NCI-H146 treated with DMSO at 0.1 percent for 48 hours (cell line): ENCODE measurements around the gene CEP41.

ENCODE experiments used
- DNase-seq: peaks from one replicate; lab custom pipeline; 2025; ENCODE audit not compliant: unreplicated experiment; lab: John Stamatoyannopoulos, UW

The CEP41 gene

DNA sequence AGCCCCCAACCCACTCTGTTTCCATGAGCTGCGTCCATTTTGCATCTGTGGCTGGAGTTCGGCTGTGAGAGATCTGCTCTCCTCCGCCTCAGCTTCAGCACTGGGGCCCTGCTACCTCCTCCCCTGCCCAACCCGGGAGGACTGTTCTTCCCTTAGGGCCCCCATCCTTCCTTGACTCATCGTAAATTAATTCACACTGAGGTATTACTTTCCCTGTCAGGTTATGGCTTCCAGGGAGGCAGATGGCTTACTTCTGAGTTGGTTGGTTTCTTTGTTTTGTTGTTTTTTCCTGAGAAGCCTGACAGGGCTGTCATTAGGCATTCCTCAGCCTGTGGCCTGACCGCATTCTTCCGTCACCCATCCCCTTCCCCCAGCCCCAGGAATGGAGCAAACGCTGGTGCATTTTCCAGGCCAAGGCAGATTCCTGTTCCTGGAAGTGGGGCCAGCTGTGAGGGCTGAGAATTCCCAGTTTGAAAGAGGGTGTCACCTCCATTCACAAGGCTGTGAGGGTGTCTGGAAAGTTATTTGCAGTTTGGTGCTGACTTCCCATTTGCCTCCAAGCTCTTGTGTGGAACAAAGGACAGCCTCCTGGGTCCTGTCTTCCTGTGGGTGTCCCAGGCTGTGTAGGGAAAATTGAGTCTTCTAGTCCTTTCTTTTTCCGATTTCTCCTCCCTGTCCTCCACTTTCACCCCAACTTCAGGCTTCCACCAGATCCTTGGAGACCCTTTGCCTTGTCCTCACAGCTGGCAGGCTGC is 84.5 kb downstream of the CEP41 start:
- DNase-seq: no peak

DNA sequence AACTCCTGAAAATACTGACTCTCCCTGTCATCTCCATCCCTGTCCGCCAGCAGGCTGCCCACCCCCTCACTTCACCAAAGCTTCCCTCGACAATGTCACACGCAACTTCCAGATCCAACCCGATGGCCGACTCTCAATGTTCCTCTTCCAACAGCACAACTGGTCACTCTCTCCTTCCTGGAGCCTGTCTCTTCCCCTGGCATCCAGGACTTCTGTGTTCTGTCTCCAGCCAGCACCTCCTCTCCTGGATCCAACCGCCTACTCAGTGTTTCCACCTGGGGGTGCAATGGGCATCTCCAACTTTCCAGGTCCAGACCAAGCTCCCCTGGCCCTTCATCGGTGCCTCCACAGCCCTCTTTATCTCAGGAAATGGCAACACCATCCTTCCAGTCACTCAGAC is 87.6 kb downstream of the CEP41 start:
- peak; percentile 12 for DNase-seq

DNA sequence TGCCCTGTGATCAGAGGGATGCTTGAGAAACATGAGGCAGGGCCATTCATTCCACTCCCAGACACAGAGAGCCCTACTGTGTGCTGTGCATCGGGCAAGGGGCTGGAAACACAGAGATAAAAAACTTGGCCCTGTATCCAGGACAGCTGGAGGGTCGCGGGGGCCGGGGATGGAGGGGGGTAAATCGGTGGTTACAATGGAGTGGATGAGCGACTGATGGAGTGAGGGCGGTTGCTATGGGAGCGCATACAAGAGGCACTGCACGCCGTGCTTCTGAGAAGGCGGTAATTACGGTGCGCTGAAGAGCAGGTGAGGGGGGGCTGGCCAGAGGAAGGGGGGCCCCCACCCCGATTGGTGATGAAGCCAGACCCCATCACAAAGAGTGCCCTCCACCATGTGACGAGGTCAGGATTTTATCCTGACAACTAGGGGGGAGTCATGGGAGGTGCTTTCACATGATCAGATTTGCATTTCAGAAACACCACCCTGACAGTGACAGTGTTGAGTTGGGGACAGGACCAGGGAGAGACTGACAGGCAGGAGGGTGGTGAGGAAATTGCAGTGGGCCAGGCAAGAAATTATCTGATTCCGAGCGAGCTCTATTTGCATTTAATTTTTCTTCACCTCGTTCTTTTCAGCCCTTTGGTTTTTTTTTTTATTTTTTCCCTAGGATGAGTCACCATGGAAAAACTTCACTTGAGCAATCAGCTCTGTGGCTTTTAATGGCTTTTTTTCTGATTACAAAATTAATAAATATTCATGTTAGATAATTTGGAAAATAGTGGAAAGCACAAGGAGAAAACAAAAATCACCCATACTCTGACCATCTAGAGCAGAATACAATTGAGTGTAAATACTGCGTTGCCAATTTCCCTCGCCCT is 88.4 kb downstream of the CEP41 start:
- DNase-seq: peak; percentile 85

DNA sequence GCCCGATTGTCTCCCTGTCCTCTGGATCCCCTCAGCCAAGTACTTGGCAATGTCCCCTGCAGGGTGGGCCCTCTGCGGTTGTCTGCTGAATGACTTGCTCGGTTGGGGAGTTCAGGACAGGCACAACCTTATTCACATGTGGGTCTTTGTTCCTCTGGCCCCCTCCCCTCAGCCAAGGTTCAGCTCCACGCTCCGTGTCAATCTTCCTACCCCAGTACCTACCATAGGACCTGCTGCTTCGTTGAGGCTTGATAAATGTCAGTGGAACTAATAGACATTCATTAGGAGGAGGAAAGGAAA is 89.1 kb downstream of the CEP41 start:
- DNase-seq: no peak

DNA sequence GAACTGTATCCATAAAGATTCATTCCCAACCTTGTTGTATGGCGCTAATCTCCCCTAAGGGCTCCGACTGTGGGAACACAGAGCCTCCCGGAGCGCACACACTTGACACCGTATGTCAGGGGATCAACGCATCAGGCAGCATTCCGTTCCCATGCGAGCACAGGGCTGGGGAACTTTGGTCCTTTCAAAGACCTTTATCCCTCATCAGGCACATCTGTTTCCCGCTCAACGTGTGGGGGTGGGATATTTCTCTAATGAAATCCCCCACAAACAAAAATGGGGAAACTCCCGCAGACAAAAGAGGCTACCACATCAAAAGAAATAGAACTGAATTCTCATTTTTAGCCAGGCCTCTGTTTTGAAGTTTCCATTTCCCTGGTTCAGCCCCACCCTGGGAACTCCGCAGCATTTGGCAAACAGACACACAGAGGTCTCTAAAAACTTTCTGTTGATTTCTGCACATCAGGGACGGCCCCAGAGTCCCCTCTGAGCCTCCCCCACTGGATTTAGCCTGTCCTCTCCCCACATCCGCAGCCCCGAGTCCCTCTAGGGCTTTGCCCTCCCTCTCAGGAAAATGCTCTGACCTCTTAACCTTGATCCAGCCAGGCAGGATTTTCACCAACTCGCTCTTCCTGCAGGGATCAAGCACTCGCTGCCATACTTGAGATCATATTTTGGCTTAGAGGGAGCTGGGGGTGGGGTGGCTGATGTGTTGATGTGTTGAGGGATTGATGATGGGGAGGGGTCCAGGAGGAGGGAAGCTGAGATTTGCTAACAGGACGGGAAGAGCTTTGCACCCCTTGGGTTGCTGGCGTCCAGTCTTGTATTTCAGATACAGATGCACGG is 89.6 kb downstream of the CEP41 start:
- DNase-seq: no peak

DNA sequence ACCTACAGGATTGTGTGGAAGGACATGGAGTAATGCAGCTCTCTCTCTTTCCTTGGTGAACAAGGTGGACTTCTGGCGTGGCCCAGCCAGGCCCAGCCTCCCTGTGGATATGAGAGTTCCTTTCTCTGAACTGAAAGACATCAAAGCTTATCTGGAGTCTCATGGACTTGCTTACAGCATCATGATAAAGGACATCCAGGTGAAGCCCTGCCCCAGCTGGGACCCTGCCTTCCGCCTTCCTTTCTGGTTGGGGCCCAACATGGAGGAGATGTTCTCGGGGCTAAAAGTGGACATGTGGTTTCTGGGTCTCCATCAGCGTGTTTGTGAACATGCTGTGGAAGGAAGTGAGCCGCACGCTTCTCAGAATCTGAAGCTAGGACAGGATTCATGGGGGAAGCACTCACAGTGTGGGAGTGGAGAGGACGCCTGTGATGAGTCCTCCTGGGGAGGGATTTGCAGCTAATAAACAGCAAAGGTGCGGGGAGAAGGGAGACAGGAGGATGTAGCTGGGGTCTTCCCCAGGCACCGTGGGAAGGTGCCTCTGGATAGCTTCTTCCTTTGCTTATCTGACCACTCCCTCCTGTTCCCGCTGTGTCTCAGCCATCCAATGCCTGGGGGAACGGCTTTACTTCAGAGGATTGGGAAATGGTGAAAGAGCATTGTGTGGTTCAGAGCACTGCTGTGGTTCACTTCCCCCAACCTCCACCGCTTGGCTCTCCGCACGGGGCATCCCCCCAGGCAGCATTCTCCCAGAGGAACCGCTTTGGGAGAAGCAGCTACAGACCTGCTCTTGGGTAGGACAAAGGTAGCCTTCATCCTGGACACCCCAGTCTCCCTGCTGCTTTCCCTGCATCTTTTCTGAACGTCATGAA is 90.7 kb downstream of the CEP41 start:
- DNase-seq: no peak

DNA sequence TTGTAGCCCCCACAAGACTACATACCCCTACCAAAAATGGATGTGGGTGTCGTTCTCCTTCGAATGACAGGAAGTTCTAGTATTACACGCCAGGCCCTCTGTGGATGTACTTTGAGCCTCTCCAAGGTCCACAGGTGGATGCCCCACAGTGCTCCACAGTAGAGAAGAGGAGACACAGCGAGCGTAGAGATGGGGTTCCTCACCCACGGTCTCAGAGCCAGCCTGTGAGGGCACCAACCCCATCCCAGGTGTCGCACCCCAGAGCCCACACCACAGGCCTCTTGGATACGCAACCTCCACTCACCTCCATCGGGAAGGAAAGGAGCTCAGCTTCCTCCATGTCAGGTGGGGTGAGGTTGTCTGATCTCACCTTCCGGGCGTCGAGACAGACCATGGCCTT is 93.9 kb downstream of the CEP41 start:
- DNase-seq: no peak

DNA sequence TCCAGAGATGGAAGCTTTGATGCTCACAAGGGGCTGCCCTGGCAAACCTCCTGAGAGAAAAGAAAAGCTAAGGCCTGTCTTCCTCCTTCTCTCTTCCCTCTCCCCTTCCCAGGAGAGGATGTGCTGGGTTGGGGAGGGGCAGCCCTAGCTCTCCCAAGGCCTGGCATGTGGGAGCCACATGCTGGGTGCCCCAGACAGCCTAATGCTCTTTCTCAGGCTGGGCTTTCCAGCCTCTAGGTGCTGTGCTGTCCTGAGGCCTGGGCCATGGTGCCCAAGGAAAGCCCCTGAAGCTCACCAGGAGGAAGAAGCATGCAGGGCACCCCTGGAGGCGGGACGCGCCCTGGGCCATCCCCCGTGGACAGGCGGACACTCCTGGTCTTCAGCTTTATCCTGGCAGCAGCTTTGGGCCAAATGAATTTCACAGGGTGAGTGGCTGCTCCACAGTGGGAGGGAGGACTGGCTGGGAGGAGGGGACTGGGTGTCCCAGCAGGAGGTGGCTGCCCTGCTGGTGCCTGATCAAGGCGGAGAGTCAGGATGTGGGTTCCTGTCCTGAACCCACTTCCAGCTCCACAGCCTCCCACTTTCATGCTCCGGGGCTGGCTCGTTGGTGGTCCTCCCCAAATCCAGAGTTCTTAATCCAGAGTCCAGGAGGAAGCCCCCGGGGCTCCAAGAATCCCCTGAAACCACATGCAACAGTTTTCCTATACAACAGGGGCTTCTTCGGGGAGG is 94.5 kb downstream of the CEP41 start:
- DNase-seq: no peak

DNA sequence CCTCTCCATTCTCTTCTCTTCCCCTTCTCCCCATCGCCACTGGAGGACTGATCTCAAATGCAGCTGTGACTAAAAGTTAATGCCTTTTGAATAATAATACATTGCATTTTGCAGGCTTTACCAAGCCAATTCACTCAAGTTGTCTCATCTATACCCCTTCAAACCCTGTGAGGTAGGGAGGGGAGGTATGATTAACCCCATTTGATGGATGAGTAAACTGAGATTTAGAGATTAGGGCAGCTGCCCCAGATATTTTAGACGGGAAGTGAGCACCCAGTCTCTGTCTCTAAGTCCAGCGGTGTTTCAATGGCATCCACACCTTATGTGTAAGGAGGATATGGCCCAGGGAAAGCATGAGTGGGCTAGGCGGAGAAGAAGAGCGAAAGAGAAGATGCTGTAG is 95.1 kb downstream of the CEP41 start:
- DNase-seq: no peak

DNA sequence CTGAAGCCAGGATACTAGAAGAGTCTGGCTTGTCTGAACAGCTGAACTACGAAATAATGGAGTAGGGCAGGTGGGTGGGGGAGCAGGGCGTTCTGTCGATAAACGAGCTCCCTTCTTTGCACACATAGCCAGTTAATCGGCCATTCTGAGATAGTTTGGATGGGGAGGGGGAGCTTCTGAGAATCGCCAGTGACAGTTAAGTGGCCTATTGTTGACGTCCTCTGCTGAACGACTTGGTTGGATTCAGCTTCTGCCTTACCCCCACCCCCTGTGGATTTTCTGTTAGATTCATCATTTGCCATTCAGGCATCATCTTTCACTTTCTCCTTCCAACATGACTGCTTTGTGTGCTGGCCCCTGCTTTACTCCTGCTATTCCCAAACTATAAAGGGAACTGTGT is 95.7 kb downstream of the CEP41 start:
- DNase-seq: peak; percentile 79

DNA sequence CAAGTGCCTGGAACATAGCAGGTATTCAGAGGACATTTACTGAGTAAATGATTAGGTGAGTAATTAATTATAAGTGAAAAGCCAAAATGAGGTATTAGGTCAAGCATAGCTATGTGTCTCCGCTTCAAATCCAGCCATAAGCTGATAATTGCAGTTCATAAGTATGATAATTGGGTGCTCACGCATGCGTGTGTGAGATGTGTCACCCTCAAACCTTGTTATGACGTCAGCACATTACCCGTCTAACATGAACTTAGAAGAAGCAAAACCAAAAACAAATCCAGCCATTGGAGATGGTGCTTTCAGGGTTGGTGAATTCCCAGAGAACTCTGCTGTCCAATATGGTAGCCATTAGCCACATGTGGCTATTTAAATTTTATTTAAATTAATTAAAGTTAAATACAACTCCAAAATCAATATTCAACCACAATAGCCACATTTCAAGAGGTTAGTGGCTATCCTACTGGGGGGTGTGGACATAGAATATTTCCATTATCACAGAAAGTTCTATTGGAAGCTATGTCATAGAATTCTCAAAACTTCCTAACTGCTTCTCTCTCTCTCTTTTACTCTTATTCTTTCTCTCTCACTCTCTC is 96.4 kb downstream of the CEP41 start, which contains the start of gene CPA5:
TSS of gene CPA5 (plus strand) at position 546 of the 596 bp plus-strand sequence. CDS start 1,670 bp downstream, outside the sequence.
- DNase-seq: no peak
